H9 (cell line): ENCODE data around the gene THSD4. TPM values are rescaled to one million over a fixed set of nuclear protein-coding genes. Genes with fewer than 3 reads are reported as not detected.

Source experiments
- DNase-seq: peaks from one replicate; pipeline ENCODE4 v3.0.0-alpha.2; 2017
- H2AFZ ChIP-seq: one replicate; pipeline ENCODE4 v1.6.1; 2013; ENCODE audit warnings: mild to moderate bottlenecking, low read length, control low read depth, moderate library complexity
- H2AK5ac ChIP-seq: 2 replicates; pipeline ENCODE4 v1.6.1; 2013; ENCODE audit warnings: low read length, control low read depth, mixed read lengths; ENCODE audit not compliant: insufficient read length
- H2BK120ac ChIP-seq: one replicate; pipeline ENCODE4 v1.6.1; 2013; ENCODE audit warnings: low read depth, mild to moderate bottlenecking, low read length, control low read depth, inconsistent platforms; ENCODE audit not compliant: poor library complexity, severe bottlenecking
- H2BK12ac ChIP-seq: 2 replicates; pipeline ENCODE4 v1.6.1; 2013; ENCODE audit warnings: low read length, control low read depth, mixed read lengths, low read depth; ENCODE audit not compliant: insufficient read length
- H2BK15ac ChIP-seq: 2 replicates; pipeline ENCODE4 v1.6.1; 2013; ENCODE audit warnings: low read depth, low read length, control low read depth
- H2BK20ac ChIP-seq: one replicate; pipeline ENCODE4 v1.6.1; 2013; ENCODE audit warnings: low read depth, mild to moderate bottlenecking, low read length, control low read depth, inconsistent platforms; ENCODE audit not compliant: poor library complexity, severe bottlenecking
- H2BK5ac ChIP-seq: 2 replicates; pipeline ENCODE4 v1.6.1; 2013; ENCODE audit warnings: low read length, control low read depth, mixed read lengths; ENCODE audit not compliant: insufficient read length
- H3K14ac ChIP-seq: 2 replicates; pipeline ENCODE4 v1.6.1; 2013; ENCODE audit warnings: low read length, control low read depth; ENCODE audit not compliant: insufficient read depth
- H3K18ac ChIP-seq: 2 replicates; pipeline ENCODE4 v1.6.1; 2013; ENCODE audit warnings: low read depth, mild to moderate bottlenecking, mixed read lengths, low read length, control low read depth; ENCODE audit not compliant: insufficient read length
- H3K23ac ChIP-seq: 2 replicates; pipeline ENCODE4 v1.6.1; 2013; ENCODE audit warnings: low read length, control low read depth, mixed read lengths, low read depth; ENCODE audit not compliant: insufficient read length
- H3K23me2 ChIP-seq: 2 replicates; pipeline ENCODE4 v1.6.1; 2013; ENCODE audit warnings: low read depth, mild to moderate bottlenecking, mixed read lengths, low read length, control low read depth; ENCODE audit not compliant: insufficient read length, poor library complexity, severe bottlenecking
- H3K27ac ChIP-seq: 2 replicates; pipeline ENCODE4 v1.5.1; 2013; ENCODE audit warnings: low read length, control low read depth, mixed read lengths, low read depth; ENCODE audit not compliant: insufficient read length
- H3K27me3 ChIP-seq: 2 replicates; pipeline ENCODE4 v1.6.1; 2013; ENCODE audit warnings: low read length, control low read depth, inconsistent platforms; ENCODE audit not compliant: insufficient read depth
- H3K4ac ChIP-seq: 2 replicates; pipeline ENCODE4 v1.6.1; 2013; ENCODE audit warnings: low read depth, mild to moderate bottlenecking, control low read depth, inconsistent platforms, low read length, moderate library complexity
- H3K4me1 ChIP-seq: 2 replicates; pipeline ENCODE4 v1.6.1; 2013; ENCODE audit warnings: low read length, control low read depth, inconsistent platforms; ENCODE audit not compliant: insufficient read depth
- H3K4me2 ChIP-seq: 2 replicates; pipeline ENCODE4 v1.6.1; 2013; ENCODE audit warnings: low read length, control low read depth, mixed read lengths; ENCODE audit not compliant: insufficient read length, insufficient read depth
- H3K56ac ChIP-seq: 2 replicates; pipeline ENCODE4 v1.6.1; 2013; ENCODE audit warnings: low read depth, mild to moderate bottlenecking, mixed read lengths, low read length, control low read depth; ENCODE audit not compliant: insufficient read length
- H3K79me1 ChIP-seq: 2 replicates; pipeline ENCODE4 v1.6.1; 2013; ENCODE audit warnings: low read depth, mild to moderate bottlenecking, moderate library complexity, low read length, control low read depth, inconsistent platforms; ENCODE audit not compliant: insufficient read depth, poor library complexity, severe bottlenecking
- H3K79me2 ChIP-seq: 2 replicates; pipeline ENCODE4 v1.6.1; 2013; ENCODE audit warnings: low read length, control low read depth, inconsistent platforms; ENCODE audit not compliant: insufficient read depth
- H3K9ac ChIP-seq: 2 replicates; pipeline ENCODE4 v1.6.1; 2013; ENCODE audit warnings: low read length, control low read depth, mixed read lengths; ENCODE audit not compliant: insufficient read length; ENCODE audit errors: extremely low read depth
- H3K9me3 ChIP-seq: one replicate; pipeline ENCODE4 v1.6.1; 2013; ENCODE audit warnings: low read depth, low read length, inconsistent platforms; ENCODE audit not compliant: control insufficient read depth
- H3T11ph ChIP-seq: one replicate; pipeline ENCODE4 v1.6.1; 2013; ENCODE audit warnings: mild to moderate bottlenecking, low read length, control low read depth, inconsistent platforms
- H4K20me1 ChIP-seq: one replicate; pipeline ENCODE4 v1.6.1; 2013; ENCODE audit not compliant: control insufficient read depth, insufficient read length, insufficient read depth
- H4K5ac ChIP-seq: 2 replicates; pipeline ENCODE4 v1.6.1; 2013; ENCODE audit warnings: low read depth, mild to moderate bottlenecking, mixed read lengths, low read length, control low read depth; ENCODE audit not compliant: insufficient read length
- H4K8ac ChIP-seq: replicated peaks from 2 replicates; pipeline ENCODE4 v1.6.1; 2013; ENCODE audit warnings: low read length, control low read depth, mixed read lengths, low read depth; ENCODE audit not compliant: insufficient read length
- H4K91ac ChIP-seq: 2 replicates; pipeline ENCODE4 v1.6.1; 2013; ENCODE audit warnings: low read depth, mild to moderate bottlenecking, moderate library complexity, mixed read lengths, low read length, control low read depth; ENCODE audit not compliant: insufficient read length
- H3K27ac Mint-ChIP-seq, 3 experiments: 2 replicates in 2 of 3; 3 replicates in 1 of 3; pipeline ENCODE4 v1.8.0; 2020 to 2021; ENCODE audit warnings: mixed read lengths in 3 of 3, mild to moderate bottlenecking in 1 of 3, moderate library complexity in 1 of 3
- H3K27me3 Mint-ChIP-seq: 2 replicates; pipeline ENCODE4 v1.8.0; 2021; ENCODE audit warnings: low read depth, mild to moderate bottlenecking, moderate library complexity, mixed read lengths
- H3K36me3 Mint-ChIP-seq, 3 experiments: 2 replicates in 2 of 3; 3 replicates in 1 of 3; pipeline ENCODE4 v1.8.0; 2020 to 2021; ENCODE audit warnings: low read depth in 3 of 3, mixed read lengths in 3 of 3; ENCODE audit not compliant: insufficient read depth in 1 of 3
- H3K4me1 Mint-ChIP-seq, 2 experiments: 2 replicates each; pipeline ENCODE4 v1.8.0; 2020; ENCODE audit warnings: mixed read lengths in 2 of 2
- H3K4me3 Mint-ChIP-seq, 2 experiments: 2 replicates in 1 of 2; 3 replicates in 1 of 2; pipeline ENCODE4 v1.8.0; 2020 to 2021; ENCODE audit warnings: mild to moderate bottlenecking in 2 of 2, mixed read lengths in 2 of 2, moderate library complexity in 1 of 2
- H3K9me3 Mint-ChIP-seq, 2 experiments: 2 replicates in 1 of 2; 3 replicates in 1 of 2; pipeline ENCODE4 v1.8.0; 2020; ENCODE audit warnings: mild to moderate bottlenecking in 2 of 2, mixed read lengths in 2 of 2, moderate library complexity in 1 of 2
- CTCF ChIP-seq: fragments of 200-600 bp; sonication (generic); conservative IDR thresholded peaks from 3 replicates; pipeline ENCODE4 v1.8.0; 2021; ENCODE audit warnings: antibody characterized with exemption, mild to moderate bottlenecking
- WGBS: extraction: QIAGEN DNeasy Blood & Tissue Kit; methylation state at CpG from one replicate; pipeline ENCODE4 v1.1.7; 2013; ENCODE audit warnings: missing lambda C conversion rate, low lambda C conversion rate, mixed read lengths; ENCODE audit not compliant: insufficient read length; ENCODE audit errors: extremely low coverage; 5-methylcytosine and 5-hydroxymethylcytosine counted together
- total RNA-seq: library from RNA; stranded (reverse); gene quantifications from 2 replicates; pipeline ENCODE4 v1.2.1, GENCODE V29; 2021

THSD4 gene
- total RNA-seq, 1 experiment from 2014 or later = 5.5 TPM

- Histone ChIP-seq H3K4ac (no peak overlapping the region), H4K20me1 (no peaks in the 10 kb centered on the region), H4K5ac (no peak overlapping the region), H3K9me3 (no peaks in the 10 kb centered on the region), H2BK12ac (no peak overlapping the region), H2AFZ (no peak overlapping the region), H3K79me1 (no peaks in the 10 kb centered on the region), H2AK5ac (no peak overlapping the region), H3K23me2 (no peaks in the 10 kb centered on the region), H3K9ac (no peak overlapping the region), H2BK20ac (no peak overlapping the region), H3K4me2 (no peak overlapping the region), H3K56ac (no peak overlapping the region), H3K79me2 (no peaks in the 10 kb centered on the region), H2BK5ac (no peak overlapping the region), H4K91ac (no peak overlapping the region), H3K27me3 (no peaks in the 10 kb centered on the region), H3K18ac (no peak overlapping the region), H2BK15ac (no peak overlapping the region), H3K4me1 (no peaks in the 10 kb centered on the region), H3K23ac (no peak overlapping the region), H3T11ph (no peak overlapping the region), H2BK120ac (no peak overlapping the region), H3K14ac (no peak overlapping the region), H4K8ac (no peak overlapping the region), H3K27ac (no peak overlapping the region)
- no peaks in the 10 kb centered on the region for H3K27me3 Mint-ChIP-seq
- no peak for DNase-seq
- H3K27ac Mint-ChIP-seq = peak overlapping the region in 2 of 3 experiments; percentile 23 to 70; a peak in 2 of 7 replicates
- H3K4me3 Mint-ChIP-seq = no peak overlapping the region
- no peaks in the 10 kb centered on the region for H3K9me3 Mint-ChIP-seq
- TF ChIP-seq CTCF = no peak
- no CpG with 5 or more reads among the region's 5 CpGs for WGBS
- peaks cover 0 to 3% (median 0%) of the 10 kb centered on the region in 3 experiments; a peak in 2 of 7 replicates for H3K36me3 Mint-ChIP-seq
- peaks cover 10 to 11% of the 10 kb centered on the region in 2 experiments for H3K4me1 Mint-ChIP-seq
Observed at GRCh38 chr15:71218272-71218805, 103.1 kb downstream of the THSD4 start.
